ENCODE measurements around the gene MRPS2.

- TF ChIP-seq POLR2AphosphoS5 (IDR thresholded peaks at IDR 0.05) = no peak
- no peak for TF ChIP-seq CTCF (IDR thresholded peaks at IDR 0.05)
- no peak for TF ChIP-seq POLR2A (IDR thresholded peaks at IDR 0.05)
Measured at GRCh38 chr9:135486267-135487065, 14.0 kb upstream of the MRPS2 start.
